Endothelial cell of umbilical vein (primary cell): ENCODE measurements around the gene FA2H. TPM values are rescaled to one million over a fixed set of nuclear protein-coding genes. Genes with fewer than 3 reads are reported as not detected.

Source experiments
- BruUV-seq: library from RNA; stranded (reverse); fragments of 400-500 nt; replicated peaks from 2 replicates; lab custom pipeline; 2021; lab: Mats Ljungman, UMichigan
- CTCF ChIA-PET: fragments of 300-600, 350-600 bp; sonication (Branson Sonifier 250); formaldehyde crosslinking; loops from one replicate; lab custom pipeline; 2021; ENCODE audit warnings: antibody characterized with exemption, inconsistent platforms; lab: Charles Lee
- POLR2A ChIA-PET: fragments of 300-600, 350-600 bp; sonication (Branson Sonifier 250); formaldehyde crosslinking; loops from one replicate; lab custom pipeline; 2021; ENCODE audit warnings: antibody characterized with exemption, inconsistent platforms; lab: Charles Lee
- DNase-seq: peaks from one replicate; pipeline ENCODE4 v3.0.0-alpha.2; 2011; ENCODE audit warnings: low read depth, low spot score
- FAIRE-seq: peaks from 2 replicates; lab custom pipeline; 2011; peaks lifted over from hg19 to GRCh38; lab: Jason Lieb, UNC
- H2AFZ ChIP-seq: 2 replicates; pipeline ENCODE4 v1.6.0; 2012; ENCODE audit warnings: low read depth, low read length, control low read depth, inconsistent platforms
- H3K27ac ChIP-seq: 2 replicates; pipeline ENCODE4 v1.5.1; 2011; ENCODE audit warnings: low read depth, mild to moderate bottlenecking, control low read depth, low read length, moderate library complexity; ENCODE audit not compliant: insufficient read depth
- H3K27me3 ChIP-seq, 2 experiments: 2 replicates each; pipeline versions ENCODE4 v1.6.0 to v1.6.1; 2011; ENCODE audit warnings: low read length in 2 of 2, mixed read lengths in 1 of 2; ENCODE audit not compliant: control insufficient read depth in 2 of 2, insufficient read depth in 2 of 2
- H3K36me3 ChIP-seq, 2 experiments: 2 replicates in 1 of 2; 3 replicates in 1 of 2; pipeline ENCODE4 v1.5.1; 2011; ENCODE audit warnings: low read length in 2 of 2, mild to moderate bottlenecking in 1 of 2, moderate library complexity in 1 of 2; ENCODE audit not compliant: control insufficient read depth in 2 of 2, insufficient read depth in 2 of 2; ENCODE audit errors: extremely low read depth in 1 of 2
- H3K4me1 ChIP-seq: 3 replicates; pipeline ENCODE4 v1.5.1; 2011; ENCODE audit warnings: mild to moderate bottlenecking, low read length; ENCODE audit not compliant: control insufficient read depth, insufficient read depth; ENCODE audit errors: extremely low read depth
- H3K4me2 ChIP-seq: 2 replicates; pipeline ENCODE4 v1.6.1; 2011; ENCODE audit warnings: low read length, control low read depth, mixed read lengths; ENCODE audit not compliant: insufficient read depth
- H3K4me3 ChIP-seq, 3 experiments: fragments of 200-600 bp in 1 of 3; sonication (generic), shearing (Covaris generic) in 1 of 3; replicated peaks in 1 of 3; 2 replicates each; pipeline ENCODE4 v1.5.1; 2011 to 2016; ENCODE audit warnings: control low read depth in 3 of 3, low read length in 3 of 3, mild to moderate bottlenecking in 2 of 3, inconsistent platforms in 1 of 3, low read depth in 1 of 3, moderate library complexity in 1 of 3; ENCODE audit not compliant: insufficient read depth in 1 of 3
- H3K79me2 ChIP-seq: 2 replicates; pipeline ENCODE4 v1.6.0; 2012; ENCODE audit warnings: low read length, inconsistent platforms; ENCODE audit not compliant: control insufficient read depth, insufficient read depth
- H3K9ac ChIP-seq: replicated peaks from 2 replicates; pipeline ENCODE3; 2011; ENCODE audit warnings: low read length, control low read depth; ENCODE audit not compliant: insufficient read depth; ENCODE audit errors: extremely low read depth
- H3K9me1 ChIP-seq: replicated peaks from 3 replicates; pipeline ENCODE4 v1.6.0; 2011; ENCODE audit warnings: mild to moderate bottlenecking, low read length; ENCODE audit not compliant: control insufficient read depth, insufficient read depth; ENCODE audit errors: extremely low read depth
- H3K9me3 ChIP-seq: replicated peaks from 2 replicates; pipeline ENCODE4 v1.5.1; 2012; ENCODE audit warnings: low read length, inconsistent platforms; ENCODE audit not compliant: control insufficient read depth, insufficient read depth
- H4K20me1 ChIP-seq: replicated peaks from 2 replicates; pipeline ENCODE3; 2011; ENCODE audit warnings: mild to moderate bottlenecking, low read length; ENCODE audit not compliant: control insufficient read depth, insufficient read depth; ENCODE audit errors: extremely low read depth
- CTCF ChIP-seq, 2 donors: IDR thresholded peaks; 1 replicate in 1 of 2; 2 replicates in 1 of 2; pipeline ENCODE4 v1.5.1; 2011; ENCODE audit warnings: low read length in 2 of 2, mild to moderate bottlenecking in 2 of 2, moderate library complexity in 2 of 2, control low read depth in 1 of 2, inconsistent platforms in 1 of 2, low read depth in 1 of 2; ENCODE audit not compliant: insufficient read depth in 1 of 2; ENCODE audit errors: extremely low read depth in 1 of 2
- EZH2 ChIP-seq: IDR thresholded peaks from 2 replicates; pipeline ENCODE4 v1.6.1; 2012; ENCODE audit warnings: borderline replicate concordance, low read depth, mild to moderate bottlenecking, moderate library complexity, low read length, inconsistent platforms; ENCODE audit not compliant: severe bottlenecking
- FOS ChIP-seq: IDR thresholded peaks from 2 replicates; pipeline ENCODE4 v1.6.1; 2011; ENCODE audit warnings: mild to moderate bottlenecking, low read length, moderate library complexity, borderline replicate concordance; ENCODE audit not compliant: insufficient read depth
- GATA2 ChIP-seq: IDR thresholded peaks from 2 replicates; pipeline ENCODE4 v1.7.0; 2011; ENCODE audit warnings: low read depth, mild to moderate bottlenecking, moderate library complexity, mixed read lengths, low read length; ENCODE audit not compliant: insufficient read length, insufficient read depth
- JUN ChIP-seq: IDR thresholded peaks from 2 replicates; pipeline ENCODE4 v1.6.1; 2011; ENCODE audit warnings: borderline replicate concordance, low read depth; ENCODE audit not compliant: insufficient read length, insufficient read depth
- MAX ChIP-seq: IDR thresholded peaks from 2 replicates; pipeline ENCODE4 v1.6.1; 2011; ENCODE audit not compliant: insufficient read depth, insufficient read length
- MYC ChIP-seq: IDR thresholded peaks from one replicate; pipeline ENCODE4 v1.6.1; 2011; ENCODE audit warnings: mild to moderate bottlenecking, low read depth, low read length
- POLR2A ChIP-seq: IDR thresholded peaks from 2 replicates; pipeline ENCODE4 v1.6.1; 2012; ENCODE audit warnings: low read depth, mild to moderate bottlenecking, control low read depth, low read length
- POLR2AphosphoS5 ChIP-seq: IDR thresholded peaks from 2 replicates; pipeline ENCODE4 v1.6.1; 2012; ENCODE audit warnings: low read depth, mild to moderate bottlenecking, control low read depth, low read length, moderate library complexity; ENCODE audit not compliant: insufficient read depth
- dilution Hi-C: fragments of 300-500 bp; cut with MboI; formaldehyde crosslinking; loops from one replicate; pipeline ENCODE4 v1.15.0; 2019; ENCODE audit warnings: low sequenced_read_pairs; ENCODE audit not compliant: extremely low pct_ligation_motif_present
- intact Hi-C: fragments of 100-400 bp; cut with micrococcal nuclease; formaldehyde crosslinking; loops from one replicate; pipeline ENCODE4 v1.10.0; 2022
- polyA plus RNA-seq, 4 experiments: library from polyadenylated mRNA; depleted of rRNA in 3 of 4; stranded (reverse) in 3 of 4; unstranded in 1 of 4; fragments of >200 nt; gene quantifications; 2 replicates each; pipeline versions ENCODE4 v1.2.1 to v1.2.3, GENCODE V29; 2011 to 2012; ENCODE audit warnings: missing spikeins in 1 of 4
- total RNA-seq: library from RNA; stranded (reverse); gene quantifications from 2 replicates; pipeline ENCODE4 v1.2.3, GENCODE V29; 2021

Gene FA2H
- total and polyA plus RNA-seq, 2 donors (not counting 3 experiments of a cell fraction or from before 2014, with no cell fraction given), result not detected

GRCh38 chr16:74759564-74759963 lies 15.1 kb downstream of the FA2H start:
- no TSS peak for BruUV-seq
- ChIA-PET POLR2A (no interaction called here), CTCF (no interaction called here)
- Histone ChIP-seq H3K36me3 (no peaks in the 10 kb centered on the region), H3K4me3 (no peak overlapping the region), H3K9ac (no peak overlapping the region), H3K9me3 (no peaks in the 10 kb centered on the region), H2AFZ (no peak overlapping the region), H3K27me3 (peaks cover 0 to 1% of the 10 kb centered on the region in 2 experiments), H3K4me2 (no peak overlapping the region), H3K27ac (no peak overlapping the region), H4K20me1 (no peaks in the 10 kb centered on the region), H3K79me2 (no peaks in the 10 kb centered on the region), H3K9me1 (no peaks in the 10 kb centered on the region), H3K4me1 (peaks cover 3% of the 10 kb centered on the region)
- no peak for TF ChIP-seq GATA2
- no peak for TF ChIP-seq JUN
- TF ChIP-seq MAX, result no peak
- TF ChIP-seq FOS, result no peak
- TF ChIP-seq POLR2AphosphoS5, result no peak
- TF ChIP-seq MYC, result no peak
- no peak for TF ChIP-seq EZH2
- no peak for TF ChIP-seq POLR2A
- no peak for TF ChIP-seq CTCF (IDR thresholded peaks at IDR 0.05; ENCODE audit: extremely low read depth in 1 of 2, insufficient read depth in 1 of 2, low read depth in 1 of 2, low read length in 2 of 2)
- intact Hi-C loops, result no loop called here
- FAIRE-seq (no peak), DNase-seq (no peak)
- dilution Hi-C loops, result no loop called here
